Tibial nerve (tissue), 4 donors: ENCODE results near the gene WNT11. TPM values are rescaled to one million over a fixed set of nuclear protein-coding genes. Genes with fewer than 3 reads are reported as not detected.

ENCODE experiments used
- DNase-seq, 2 donors: peaks; one replicate each; pipeline ENCODE4 v3.0.0-alpha.2; 2019; ENCODE audit warnings: low spot score in 2 of 2
- H3K27ac ChIP-seq, 4 donors: fragments of 200-600 bp; sonication (generic) in 3 of 4; one replicate each; pipeline ENCODE4 v1.5.1; 2017 to 2019; ENCODE audit warnings: mild to moderate bottlenecking in 1 of 4
- H3K27me3 ChIP-seq, 2 donors: fragments of 200-600 bp; sonication (generic) in 1 of 2; one replicate each; pipeline versions ENCODE4 v1.5.1 to v1.6.0; 2017 to 2019
- H3K36me3 ChIP-seq, 3 donors: fragments of 200-600 bp; sonication (generic); one replicate each; pipeline ENCODE4 v1.5.1; 2018 to 2019
- H3K4me1 ChIP-seq, 4 donors: fragments of 200-600 bp; sonication (generic) in 3 of 4; one replicate each; pipeline ENCODE4 v1.5.1; 2017 to 2019
- H3K4me3 ChIP-seq, 4 donors: fragments of 200-600 bp; sonication (generic) in 3 of 4; one replicate each; pipeline ENCODE4 v1.5.1; 2017 to 2019; ENCODE audit warnings: mild to moderate bottlenecking in 1 of 4, moderate library complexity in 1 of 4
- H3K9me3 ChIP-seq, 4 donors: fragments of 200-600 bp; sonication (generic) in 3 of 4; one replicate each; pipeline ENCODE4 v1.5.1; 2017 to 2019
- CTCF ChIP-seq, 5 experiments: fragments of 200-600 bp in 3 of 5; fragments of 450-650 bp in 2 of 5; sonication (generic) in 3 of 5; IDR thresholded peaks; one replicate each; pipeline ENCODE4 v1.5.1; 2016 to 2019; ENCODE audit warnings: antibody characterized with exemption in 5 of 5, mild to moderate bottlenecking in 3 of 5, moderate library complexity in 2 of 5
- EP300 ChIP-seq, 2 donors: sonication (generic); formaldehyde crosslinking; IDR thresholded peaks; one replicate each; pipeline ENCODE4 v1.6.1; 2017; ENCODE audit warnings: antibody characterized with exemption in 2 of 2, mild to moderate bottlenecking in 1 of 2
- POLR2A ChIP-seq, 2 donors: fragments of 450-650 bp; IDR thresholded peaks; one replicate each; pipeline ENCODE4 v1.6.1; 2017; ENCODE audit warnings: antibody characterized with exemption in 2 of 2, mild to moderate bottlenecking in 2 of 2, moderate library complexity in 2 of 2
- WGBS, 2 donors: methylation state at CpG; one replicate each; pipeline ENCODE4 v1.1.5; 2018; 5-methylcytosine and 5-hydroxymethylcytosine counted together
- total RNA-seq, 4 donors: library from RNA; depleted of rRNA; stranded (reverse); fragments of >200 nt; gene quantifications; one replicate each; pipeline ENCODE4 v1.1.0, GENCODE V29; 2016

WNT11 gene
- total RNA-seq, 4 donors from 2014 or later = 14.2 to 65.7 (median 27.5) TPM

GRCh38 chr11:76155500-76156227, 50.6 kb downstream of the WNT11 start:
- WGBS, 2 donors = 80% methylated on average over 11 of the region's 11 CpGs
- no peak for DNase-seq

GRCh38 chr11:76153571-76153923, 52.8 kb downstream of the WNT11 start:
- Histone ChIP-seq H3K4me3 (no peak overlapping the region), H3K27ac (no peak overlapping the region), H3K4me1 (peaks cover 0 to 19% (median 6%) of the 10 kb centered on the region in 4 donors), H3K36me3 (no peaks in the 10 kb centered on the region), H3K9me3 (no peaks in the 10 kb centered on the region), H3K27me3 (no peaks in the 10 kb centered on the region)
- DNase-seq = no peak
- no peak for TF ChIP-seq CTCF (IDR thresholded peaks at IDR 0.05)
- TF ChIP-seq POLR2A (IDR thresholded peaks at IDR 0.05) = no peak
- TF ChIP-seq EP300 (IDR thresholded peaks at IDR 0.05) = no peak
- WGBS, 2 donors = 50 to 70% methylated on average over 5 to 6 of the region's 6 CpGs

More at GRCh38 chr11:76155500-76156227, 50.6 kb downstream of the WNT11 start:
- Histone ChIP-seq H3K4me1 (peaks cover 0 to 19% (median 6%) of the 10 kb centered on the region in 4 donors), H3K27ac (no peak overlapping the region), H3K4me3 (no peak overlapping the region), H3K27me3 (no peaks in the 10 kb centered on the region), H3K36me3 (no peaks in the 10 kb centered on the region), H3K9me3 (no peaks in the 10 kb centered on the region)
- TF ChIP-seq EP300 (IDR thresholded peaks at IDR 0.05) (no peak), POLR2A (IDR thresholded peaks at IDR 0.05) (no peak), CTCF (IDR thresholded peaks at IDR 0.05) (no peak)

- no peak for TF ChIP-seq CTCF (IDR thresholded peaks at IDR 0.05)
- no peaks in the 10 kb centered on the region for H3K27me3 ChIP-seq
- DNase-seq = no peak
- no peak overlapping the region for H3K27ac ChIP-seq
- 71 to 73% methylated on average over 12 to 13 of the region's 13 CpGs for WGBS, 2 donors
- no peaks in the 10 kb centered on the region for H3K9me3 ChIP-seq
- H3K36me3 ChIP-seq = no peaks in the 10 kb centered on the region
- H3K4me1 ChIP-seq = peaks cover 0 to 19% (median 6%) of the 10 kb centered on the region in 4 donors
- peak overlapping the region in 2 of 4 donors; percentile 37 to 48 for H3K4me3 ChIP-seq
Observed at GRCh38 chr11:76152741-76153570, 53.3 kb downstream of the WNT11 start.

GRCh38 chr11:76152086-76152681, 54.1 kb downstream of the WNT11 start:
- Histone ChIP-seq H3K9me3 (no peaks in the 10 kb centered on the region), H3K36me3 (no peaks in the 10 kb centered on the region), H3K27ac (no peak overlapping the region), H3K4me1 (peaks cover 0 to 19% (median 6%) of the 10 kb centered on the region in 4 donors), H3K4me3 (peak overlapping the region; percentile 19 to 48 (median 38)), H3K27me3 (no peaks in the 10 kb centered on the region)
- WGBS, 2 donors = 12 to 14% methylated on average over 28 to 30 of the region's 30 CpGs
- TF ChIP-seq EP300 (IDR thresholded peaks at IDR 0.05) (peak in 1 of 2 donors; percentile 37), POLR2A (IDR thresholded peaks at IDR 0.05) (no peak), CTCF (IDR thresholded peaks at IDR 0.05) (peak; percentile 92 to 97 (median 95))
- DNase-seq = peak; percentile 87 to 93
